Measurements from ENCODE around the gene C14orf93. TPM values are rescaled to one million over a fixed set of nuclear protein-coding genes. Genes with fewer than 3 reads are reported as not detected.

The C14orf93 gene
- polyA plus RNA-seq, 1 experiment = 14.7 TPM

GRCh38 chr14:22984959-22985658 is 24.8 kb downstream of the C14orf93 start:
- DNase-seq (ENCODE audit: low read depth) = no peak
- Histone ChIP-seq H3K27me3 (ENCODE audit: control insufficient read depth, insufficient read depth, low read length) (no peaks in the 10 kb centered on the region), H3K36me3 (ENCODE audit: control insufficient read depth, insufficient read depth, low read length) (no peaks in the 10 kb centered on the region), H3K4me3 (ENCODE audit: low read depth, low read length) (no peak overlapping the region)
- ChIA-PET CTCF (interaction anchor here (1.1 to 18.4 kb wide), 13 partner anchors 10 to 429 kb away, joined by 3 to 539 read pairs (median 19); partner anchors contain the start of genes CDH24 and PRMT5), POLR2A (no interaction called here)
- TF ChIP-seq, protein P1, sequence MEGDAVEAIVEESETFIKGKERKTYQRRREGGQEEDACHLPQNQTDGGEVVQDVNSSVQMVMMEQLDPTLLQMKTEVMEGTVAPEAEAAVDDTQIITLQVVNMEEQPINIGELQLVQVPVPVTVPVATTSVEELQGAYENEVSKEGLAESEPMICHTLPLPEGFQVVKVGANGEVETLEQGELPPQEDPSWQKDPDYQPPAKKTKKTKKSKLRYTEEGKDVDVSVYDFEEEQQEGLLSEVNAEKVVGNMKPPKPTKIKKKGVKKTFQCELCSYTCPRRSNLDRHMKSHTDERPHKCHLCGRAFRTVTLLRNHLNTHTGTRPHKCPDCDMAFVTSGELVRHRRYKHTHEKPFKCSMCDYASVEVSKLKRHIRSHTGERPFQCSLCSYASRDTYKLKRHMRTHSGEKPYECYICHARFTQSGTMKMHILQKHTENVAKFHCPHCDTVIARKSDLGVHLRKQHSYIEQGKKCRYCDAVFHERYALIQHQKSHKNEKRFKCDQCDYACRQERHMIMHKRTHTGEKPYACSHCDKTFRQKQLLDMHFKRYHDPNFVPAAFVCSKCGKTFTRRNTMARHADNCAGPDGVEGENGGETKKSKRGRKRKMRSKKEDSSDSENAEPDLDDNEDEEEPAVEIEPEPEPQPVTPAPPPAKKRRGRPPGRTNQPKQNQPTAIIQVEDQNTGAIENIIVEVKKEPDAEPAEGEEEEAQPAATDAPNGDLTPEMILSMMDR (IDR thresholded peaks at IDR 0.05; ENCODE audit: insufficient read depth, low read depth, low read length) = no peak

GRCh38 chr14:22982477-22983245 is 27.3 kb downstream of the C14orf93 start, which contains the start of gene AJUBA:
Gene AJUBA (minus strand): TSS chr14:22982551. CDS start chr14:22982266, 285 bp downstream.
- POLR2A ChIA-PET = interaction anchor here (0.6 kb wide), 3 partner anchors 72 to 1131 kb away, joined by 3 to 4 read pairs (median 4); no protein-coding TSS in a partner anchor
- peak within 1 kb of the TSS; percentile 90 for H3K4me3 ChIP-seq (ENCODE audit: low read depth, low read length)
- TF ChIP-seq, protein P1 (IDR thresholded peaks at IDR 0.05; ENCODE audit: insufficient read depth, low read depth, low read length) = no peak
- H3K36me3 ChIP-seq (ENCODE audit: control insufficient read depth, insufficient read depth, low read length) = 0 out of 2 replicates have a peak, but pooled peaks cover 2% of the 10 kb centered on the region
- CTCF ChIA-PET = interaction anchor here (0.6 to 18.4 kb wide), 25 partner anchors 8 to 160 kb away, joined by 3 to 539 read pairs (median 5); partner anchors contain the start of genes ACIN1, CDH24, HAUS4 and PRMT5
- no peaks in the 10 kb centered on the region for H3K27me3 ChIP-seq (ENCODE audit: control insufficient read depth, insufficient read depth, low read length)
- no peak for DNase-seq (ENCODE audit: low read depth)

- Histone ChIP-seq H3K27me3 (ENCODE audit: control insufficient read depth, insufficient read depth, low read length) (no peaks in the 10 kb centered on the region), H3K4me3 (ENCODE audit: low read depth, low read length) (peak overlapping the region; percentile 90), H3K36me3 (ENCODE audit: control insufficient read depth, insufficient read depth, low read length) (0 out of 2 replicates have a peak, but pooled peaks cover 2% of the 10 kb centered on the region)
- TF ChIP-seq, protein P1 (IDR thresholded peaks at IDR 0.05; ENCODE audit: insufficient read depth, low read depth, low read length) = no peak
- no peak for DNase-seq (ENCODE audit: low read depth)
- POLR2A ChIA-PET = interaction anchor here (0.6 kb wide), 1 partner anchor 77 kb away, joined by 3 read pairs; no protein-coding TSS in a partner anchor
- CTCF ChIA-PET = interaction anchor here (0.6 to 18.4 kb wide), 24 partner anchors 7 to 159 kb away, joined by 3 to 539 read pairs (median 5); partner anchors contain the start of genes ACIN1, CDH24, HAUS4 and PRMT5
Measured at GRCh38 chr14:22981876-22982476, 28.0 kb downstream of the C14orf93 start.

- no peak for DNase-seq (ENCODE audit: low read depth)
- ChIA-PET POLR2A (no interaction called here), CTCF (interaction anchor here (0.6 to 18.4 kb wide), 16 partner anchors 9 to 158 kb away, joined by 3 to 539 read pairs (median 9); partner anchors contain the start of genes ACIN1, C14orf119, CDH24 and HAUS4)
- Histone ChIP-seq H3K27me3 (ENCODE audit: control insufficient read depth, insufficient read depth, low read length) (no peaks in the 10 kb centered on the region), H3K4me3 (ENCODE audit: low read depth, low read length) (peak overlapping the region; percentile 90), H3K36me3 (ENCODE audit: control insufficient read depth, insufficient read depth, low read length) (peaks cover 5% of the 10 kb centered on the region; the same call in 1 of the 2 replicates)
- TF ChIP-seq, protein P1 (IDR thresholded peaks at IDR 0.05; ENCODE audit: insufficient read depth, low read depth, low read length) = no peak
Measured at GRCh38 chr14:22981090-22981875, 28.7 kb downstream of the C14orf93 start.
